T1000 (cell line): ENCODE measurements around the gene FN3K.
A peak's percentile ranks its signal among the peaks of the same experiment; 100 is the strongest.

ENCODE experiments used
- DNase-seq: peaks from one replicate; lab custom pipeline; 2025; ENCODE audit warnings: mixed read lengths; lab: John Stamatoyannopoulos, UW

FN3K gene

DNA sequence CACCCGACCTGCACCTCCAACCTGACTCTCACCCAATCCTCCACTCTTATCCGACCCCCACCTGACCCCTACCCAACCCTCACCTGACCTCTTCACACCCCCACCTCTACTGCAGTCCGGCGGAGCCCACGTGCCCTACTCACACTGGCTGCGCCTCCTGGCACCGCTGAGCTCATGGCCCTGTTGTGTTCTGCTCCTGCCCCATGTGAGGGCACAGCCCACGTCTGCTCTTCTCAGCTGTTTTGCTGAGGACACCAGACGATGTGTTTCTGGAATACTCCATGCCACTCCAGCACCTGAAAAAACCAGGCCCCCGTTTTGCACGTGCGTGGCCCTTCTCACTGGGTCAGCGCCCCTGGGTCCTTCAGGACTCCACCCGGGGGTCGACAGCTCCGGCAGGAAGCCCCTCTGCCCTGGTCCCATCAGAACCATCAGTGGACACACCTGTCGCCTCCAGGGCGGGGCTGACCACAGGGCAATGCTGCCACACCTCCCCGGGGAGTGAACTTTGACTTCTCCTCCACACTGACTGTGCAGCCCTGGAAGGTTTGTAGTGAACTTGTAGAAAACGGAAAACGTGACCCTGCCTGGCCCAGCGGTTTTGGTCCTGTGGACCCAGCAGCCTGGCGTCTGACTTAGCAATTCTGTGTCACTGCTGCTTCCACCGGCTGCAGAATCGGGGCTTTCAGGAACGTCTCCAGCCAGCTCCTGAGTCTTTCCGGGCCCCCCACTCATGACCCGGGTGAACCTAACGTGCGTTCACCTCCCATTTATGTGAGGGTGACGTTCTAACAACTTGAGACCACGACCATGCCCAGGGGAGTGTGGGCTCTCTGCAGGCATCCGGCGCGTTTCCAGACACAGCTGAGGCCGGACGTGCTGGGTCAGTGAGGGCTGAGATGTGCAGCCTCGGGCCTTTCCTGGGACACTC lies 31.2 kb upstream of the FN3K start:
- DNase-seq: no peak

DNA sequence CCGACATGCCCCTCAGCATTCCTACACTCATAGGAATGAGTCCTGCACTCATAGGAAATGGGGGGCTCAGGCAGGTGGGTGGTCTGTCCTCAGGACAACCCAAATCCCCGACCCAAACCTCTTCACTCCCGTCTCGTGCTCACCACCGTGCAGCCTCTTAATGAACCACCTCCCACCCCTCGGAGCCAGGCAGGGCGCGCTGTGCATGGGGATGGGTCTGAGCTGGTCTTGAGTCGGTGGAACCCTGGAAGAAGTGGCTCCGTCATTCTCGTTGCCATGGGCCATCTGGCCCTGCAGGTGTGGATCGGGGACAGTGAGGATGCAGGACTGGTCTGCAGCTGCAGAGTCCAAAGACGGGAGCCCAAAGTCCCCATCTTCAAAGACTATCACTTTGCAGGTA lies 30.5 kb upstream of the FN3K start:
- DNase-seq: no peak

DNA sequence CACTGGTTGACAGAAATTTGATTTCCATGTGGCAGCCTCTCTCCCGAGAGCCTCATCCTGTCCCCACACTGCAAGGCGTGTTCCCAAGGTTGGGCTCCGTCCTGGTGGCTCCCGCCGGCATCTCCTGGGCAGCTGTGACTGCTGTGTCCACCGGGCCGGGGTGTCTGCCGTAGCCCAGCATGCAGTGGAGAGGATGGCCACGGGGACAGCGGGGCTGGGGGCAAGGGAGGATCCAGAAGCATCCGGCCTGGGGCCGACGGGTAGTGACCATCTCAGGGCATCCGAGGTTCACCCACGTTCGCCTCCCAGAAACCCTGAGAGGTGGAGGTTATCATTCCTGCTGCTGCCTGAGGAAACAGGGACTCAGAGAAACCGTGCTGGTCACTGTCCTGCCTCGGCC lies 29.7 kb upstream of the FN3K start:
- DNase-seq: no peak

DNA sequence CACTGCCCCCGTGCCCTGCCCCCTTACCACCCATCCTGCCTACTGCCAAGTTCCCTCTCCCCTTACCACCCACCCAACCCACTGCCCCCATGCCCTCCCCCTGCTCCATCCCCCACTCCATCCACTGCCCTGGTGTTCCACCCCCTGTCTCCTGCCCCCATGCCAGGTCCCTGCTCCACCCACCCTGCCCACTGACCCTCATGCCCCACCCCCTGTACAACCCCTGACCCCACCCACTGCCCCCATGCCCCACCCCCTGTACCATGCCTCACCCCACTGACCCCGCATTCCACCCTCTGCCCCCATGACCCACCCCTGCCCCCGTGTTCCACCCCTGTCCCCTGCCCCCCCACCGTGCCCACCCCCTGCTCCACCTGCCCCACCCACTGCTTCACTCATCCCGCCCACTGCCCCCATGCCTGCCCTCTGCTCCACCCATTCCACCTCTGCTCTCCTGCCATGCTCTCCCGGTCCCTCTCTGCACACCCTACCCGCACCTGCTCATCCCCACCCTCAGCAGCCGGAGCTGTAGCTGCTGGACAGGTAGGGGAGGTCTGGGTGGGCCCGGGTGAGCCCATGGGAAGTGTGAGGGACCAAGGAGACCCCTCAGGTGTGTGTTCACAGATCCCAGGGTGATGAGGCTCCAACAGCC lies 26.3 kb upstream of the FN3K start:
- no peak for DNase-seq

DNA sequence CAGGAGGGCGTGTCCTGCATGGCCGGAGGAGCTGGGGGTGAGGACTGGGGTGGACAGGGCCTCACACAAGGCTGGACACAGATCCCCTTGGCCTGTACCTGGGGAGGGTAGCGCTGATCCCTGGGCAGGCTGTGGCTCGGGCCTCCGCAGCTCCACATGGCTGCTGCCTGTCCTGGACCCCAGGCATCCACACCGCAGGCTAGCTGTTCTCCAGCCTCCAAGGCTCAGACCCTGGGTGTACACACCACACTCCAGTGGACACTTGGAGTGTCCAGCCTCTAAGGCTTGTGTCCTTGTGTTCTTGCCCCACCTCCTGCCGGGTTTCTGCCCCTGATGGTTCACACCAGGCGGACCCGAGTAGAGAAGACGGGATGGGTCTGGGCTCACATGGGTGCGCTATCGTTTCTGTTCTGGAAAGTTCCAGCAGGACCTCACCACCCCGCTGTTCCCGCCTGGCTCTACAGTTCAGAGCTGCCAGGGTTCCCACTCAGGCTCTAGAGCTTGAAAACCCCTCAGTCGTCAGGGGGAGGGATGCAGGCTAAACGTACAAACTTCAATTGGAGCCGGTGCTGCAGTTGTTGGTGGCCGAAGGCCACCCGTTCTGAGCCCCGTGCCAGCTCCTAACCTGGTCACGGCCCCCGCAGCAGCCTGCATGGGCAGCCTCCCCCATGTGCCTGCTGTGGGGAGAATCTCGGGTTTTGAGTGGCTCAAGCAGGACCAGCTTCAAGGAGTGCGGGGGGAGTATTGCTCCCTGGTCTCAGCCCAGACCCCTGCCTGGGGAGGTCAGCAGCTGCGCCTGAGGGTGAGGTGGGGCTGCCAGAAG lies 25.5 kb upstream of the FN3K start:
- DNase-seq: no peak

DNA sequence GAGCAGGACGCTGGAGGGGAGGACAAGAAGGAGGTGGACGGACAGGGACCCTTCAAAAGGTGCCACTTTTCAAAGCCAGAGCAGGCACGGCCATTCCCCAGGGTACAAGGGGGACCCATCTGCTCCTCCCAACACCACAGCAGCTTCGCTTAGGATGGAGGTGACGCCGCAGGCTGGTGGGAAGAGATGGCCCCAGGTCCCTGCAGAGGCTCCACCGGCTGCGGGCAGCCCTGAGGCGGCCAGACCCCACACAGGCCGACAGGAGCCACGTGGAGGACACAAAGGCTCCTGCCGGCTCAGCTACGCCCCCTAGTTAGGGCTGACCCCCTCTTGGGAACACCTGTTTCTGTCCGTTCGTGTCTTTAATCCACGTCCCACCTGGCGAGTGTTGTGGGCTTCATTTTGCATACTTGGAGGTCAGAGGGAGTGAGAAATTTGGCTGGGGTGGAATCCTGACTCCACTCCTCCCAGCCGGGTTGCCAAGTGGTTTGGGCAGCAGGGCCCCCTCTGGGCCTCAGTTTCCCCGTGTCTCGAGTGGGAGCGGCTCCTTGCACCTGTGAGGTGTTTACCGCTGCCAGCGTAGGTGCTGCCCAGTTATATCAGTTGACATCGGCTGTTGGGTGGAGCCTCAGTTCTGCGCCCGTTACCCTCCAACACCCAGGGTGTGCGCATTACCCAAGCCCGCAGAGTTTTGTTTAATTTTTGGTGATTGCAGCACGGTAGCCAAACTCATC lies 24.7 kb upstream of the FN3K start:
- DNase-seq: no peak

DNA sequence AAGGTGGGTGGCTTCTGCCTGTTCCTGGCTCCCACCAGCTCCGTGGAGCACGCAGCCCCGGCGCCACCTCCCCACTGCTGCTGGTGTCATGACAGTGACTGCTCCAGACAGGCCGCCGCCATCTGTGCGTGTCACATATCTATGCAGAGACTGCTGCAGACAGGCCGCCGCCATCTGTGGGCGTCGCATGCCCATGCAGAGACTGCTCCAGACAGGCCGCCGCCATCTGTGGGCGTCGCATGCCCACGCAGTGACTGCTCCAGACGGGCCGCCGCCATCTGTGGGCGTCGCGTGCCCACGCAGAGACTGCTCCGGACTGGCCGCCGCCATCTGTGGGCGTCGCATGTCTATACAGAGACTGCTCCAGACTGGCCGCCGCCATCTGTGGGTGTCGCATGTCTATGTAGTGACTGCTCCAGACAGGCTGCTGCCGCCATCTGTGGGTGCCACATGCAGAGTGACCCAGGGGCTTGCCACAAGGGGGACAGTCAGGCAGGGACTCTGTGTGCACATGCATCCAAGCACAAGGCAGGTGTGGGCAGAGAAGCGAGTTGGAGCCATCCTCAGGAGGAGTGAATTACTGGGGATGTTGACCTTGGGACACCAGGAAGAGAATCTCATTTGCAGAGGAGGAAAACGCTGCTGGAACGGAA lies 22.2 kb upstream of the FN3K start:
- DNase-seq: no peak

DNA sequence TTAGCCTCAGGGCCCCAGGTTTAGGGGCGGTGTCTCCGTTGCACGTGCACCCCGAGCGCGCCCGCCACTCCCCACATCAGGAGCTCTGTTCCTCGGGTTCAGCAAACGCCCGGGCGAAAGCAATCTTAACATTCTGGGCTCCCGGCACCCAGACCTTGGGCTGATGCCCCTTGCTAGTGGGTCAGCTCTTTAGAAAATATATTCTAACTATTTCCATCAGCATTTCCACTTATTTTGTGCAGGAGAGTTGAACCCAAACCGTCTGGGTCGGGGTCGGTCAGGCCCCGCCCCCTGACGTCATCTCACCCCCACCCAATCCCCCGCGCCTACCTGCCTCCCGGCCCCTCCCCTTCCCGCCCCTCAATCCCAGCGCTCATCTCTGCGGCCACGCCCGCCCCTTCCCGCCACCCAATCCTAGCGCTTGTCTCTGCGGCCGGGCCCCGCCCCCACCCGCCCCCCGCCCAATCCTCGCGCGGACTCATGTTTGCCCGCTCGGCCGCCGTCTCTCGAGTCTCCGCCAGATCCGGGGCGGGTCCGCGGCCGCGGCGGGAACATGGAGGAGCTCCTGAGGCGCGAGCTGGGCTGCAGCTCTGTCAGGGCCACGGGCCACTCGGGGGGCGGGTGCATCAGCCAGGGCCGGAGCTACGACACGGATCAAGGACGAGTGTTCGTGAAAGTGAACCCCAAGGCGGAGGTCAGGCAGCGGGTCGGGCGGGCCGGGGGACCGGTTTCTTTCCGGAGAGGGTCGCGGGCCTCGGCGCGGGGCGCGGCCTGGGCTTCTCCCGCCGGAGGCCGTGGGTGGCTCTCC lies 19.0 kb upstream of the FN3K start, which contains the start of gene FN3KRP:
Gene FN3KRP, plus strand, starts transcription at position 504 of the 808 bp plus-strand sequence. Its CDS starts 50 bp downstream, at position 554.
- DNase-seq: peak; percentile 90

DNA sequence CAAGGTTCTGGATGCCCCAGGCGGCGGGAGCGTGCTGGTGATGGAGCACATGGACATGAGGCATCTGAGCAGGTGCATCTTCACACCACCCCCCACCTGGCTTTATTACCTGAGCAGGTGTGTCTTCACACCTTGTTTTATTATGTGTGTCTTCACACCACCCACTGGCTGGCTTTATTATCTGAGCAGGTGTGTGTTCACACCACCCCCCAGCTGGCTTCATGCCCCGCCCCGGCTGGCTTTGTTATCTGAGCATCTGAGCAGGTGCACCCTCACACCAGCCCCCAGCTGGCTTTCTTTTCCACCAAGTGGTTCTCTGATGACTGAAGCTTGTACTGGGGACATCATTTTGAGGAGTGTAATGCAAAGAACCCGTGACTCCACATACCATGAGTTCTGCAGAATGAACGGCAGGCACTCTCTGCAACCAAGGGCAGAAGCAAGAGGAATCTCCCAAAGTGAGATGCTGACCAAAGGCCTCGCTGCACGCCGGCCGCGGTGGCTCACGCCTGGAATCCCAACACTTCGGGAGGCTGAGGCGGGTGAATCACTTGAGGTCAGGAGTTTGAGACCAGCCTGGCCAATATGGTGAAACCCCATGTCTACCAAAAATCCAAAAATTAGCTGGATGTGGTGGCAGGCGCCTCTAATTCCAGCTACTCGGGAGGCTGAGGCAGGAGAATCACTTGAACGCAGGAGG lies 16.3 kb upstream of the FN3K start:
- no peak for DNase-seq

DNA sequence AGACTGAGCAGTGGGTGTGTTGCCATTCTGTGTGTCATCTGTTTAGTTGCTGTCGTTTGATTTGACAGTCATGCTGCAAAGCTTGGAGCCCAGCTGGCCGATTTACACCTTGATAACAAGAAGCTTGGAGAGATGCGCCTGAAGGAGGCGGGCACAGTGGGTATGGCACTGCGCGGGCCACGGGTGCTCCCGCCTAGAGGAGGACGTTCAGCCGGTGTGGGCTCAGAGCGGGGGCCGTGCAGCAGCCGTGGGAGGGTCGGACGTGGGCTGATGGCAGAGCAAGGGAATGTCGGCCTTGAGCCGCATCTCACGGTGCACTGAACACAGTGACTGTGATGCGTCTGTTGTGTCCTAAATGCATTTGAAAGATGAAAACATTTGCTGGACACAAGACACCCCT lies 15.2 kb upstream of the FN3K start:
- DNase-seq: no peak

DNA sequence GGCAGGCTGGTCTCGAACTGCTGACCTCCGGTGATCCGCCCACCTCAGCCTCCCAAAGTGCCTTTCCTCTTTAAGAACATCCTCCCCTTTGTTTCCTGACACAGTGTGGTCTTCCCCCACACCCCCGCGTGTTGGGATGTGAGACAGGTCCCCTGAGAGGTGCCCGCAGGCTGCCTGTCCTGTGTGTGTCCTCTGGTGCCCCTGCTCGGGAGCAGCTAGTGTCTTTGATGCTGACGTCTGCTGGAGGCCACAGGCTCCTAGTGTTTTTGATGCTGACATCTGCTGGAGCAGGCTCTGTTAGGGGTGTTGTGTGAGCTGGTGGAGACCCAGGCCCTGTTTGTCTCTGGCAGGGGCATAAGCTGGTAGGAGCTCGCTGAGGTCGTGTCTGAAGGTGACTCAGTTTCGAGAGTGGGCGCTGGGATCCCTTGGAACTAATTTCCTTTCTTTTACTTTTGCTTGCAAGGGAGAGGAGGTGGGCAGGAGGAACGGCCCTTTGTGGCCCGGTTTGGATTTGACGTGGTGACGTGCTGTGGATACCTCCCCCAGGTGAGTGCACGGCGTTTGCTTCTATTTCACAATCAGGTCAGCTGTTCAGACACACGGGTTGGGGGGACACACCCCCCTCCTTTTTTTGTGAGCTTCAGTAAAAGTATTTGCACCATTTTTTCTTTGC lies 12.9 kb upstream of the FN3K start:
- no peak for DNase-seq

DNA sequence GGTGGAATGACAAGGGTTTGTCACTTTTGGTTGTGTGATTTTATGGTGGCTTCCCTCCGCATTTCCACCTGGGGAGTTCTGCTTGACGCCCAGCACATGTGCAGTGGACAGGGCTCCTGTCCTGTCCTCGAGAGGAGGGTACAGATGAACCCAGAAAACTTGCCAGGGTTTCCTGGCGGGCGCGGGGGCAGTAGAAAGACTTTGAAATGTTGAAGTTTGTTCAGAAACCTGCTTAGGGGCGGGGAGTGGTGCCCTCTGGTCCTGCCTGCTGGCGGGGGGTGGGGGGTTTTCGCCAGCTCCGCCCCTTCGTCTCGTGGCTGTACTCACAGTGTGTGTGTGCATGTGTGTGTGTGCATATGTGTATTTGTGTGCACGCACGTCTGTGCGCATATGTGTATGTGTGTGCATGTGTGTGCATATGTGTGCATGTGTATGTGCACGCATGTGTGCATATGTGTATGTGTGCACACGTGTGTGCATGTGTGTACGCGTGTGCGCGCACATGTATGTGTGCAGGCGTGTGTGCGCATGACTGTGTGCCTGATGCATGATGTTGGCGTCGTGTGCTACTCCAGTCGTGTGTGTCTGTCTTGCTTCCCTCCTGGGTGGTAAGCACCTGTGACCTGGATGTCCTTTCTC lies 12.1 kb upstream of the FN3K start:
- DNase-seq: no peak

DNA sequence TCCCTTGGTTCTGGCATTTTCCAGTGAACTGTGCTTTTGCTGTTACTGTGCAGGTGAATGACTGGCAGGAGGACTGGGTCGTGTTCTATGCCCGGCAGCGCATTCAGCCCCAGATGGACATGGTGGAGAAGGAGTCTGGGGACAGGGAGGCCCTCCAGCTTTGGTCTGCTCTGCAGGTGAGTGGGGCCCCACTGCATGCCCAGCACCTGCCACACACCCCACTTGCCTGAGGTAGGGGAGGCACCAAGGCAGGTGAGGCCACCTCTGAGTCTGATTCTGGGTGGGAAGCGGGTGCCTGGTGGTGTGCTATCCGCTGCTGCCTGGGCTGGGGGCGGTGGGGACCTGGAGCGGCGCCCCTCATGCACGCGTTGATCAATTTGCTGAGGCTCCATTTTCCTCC lies 9.0 kb upstream of the FN3K start:
- DNase-seq: no peak

DNA sequence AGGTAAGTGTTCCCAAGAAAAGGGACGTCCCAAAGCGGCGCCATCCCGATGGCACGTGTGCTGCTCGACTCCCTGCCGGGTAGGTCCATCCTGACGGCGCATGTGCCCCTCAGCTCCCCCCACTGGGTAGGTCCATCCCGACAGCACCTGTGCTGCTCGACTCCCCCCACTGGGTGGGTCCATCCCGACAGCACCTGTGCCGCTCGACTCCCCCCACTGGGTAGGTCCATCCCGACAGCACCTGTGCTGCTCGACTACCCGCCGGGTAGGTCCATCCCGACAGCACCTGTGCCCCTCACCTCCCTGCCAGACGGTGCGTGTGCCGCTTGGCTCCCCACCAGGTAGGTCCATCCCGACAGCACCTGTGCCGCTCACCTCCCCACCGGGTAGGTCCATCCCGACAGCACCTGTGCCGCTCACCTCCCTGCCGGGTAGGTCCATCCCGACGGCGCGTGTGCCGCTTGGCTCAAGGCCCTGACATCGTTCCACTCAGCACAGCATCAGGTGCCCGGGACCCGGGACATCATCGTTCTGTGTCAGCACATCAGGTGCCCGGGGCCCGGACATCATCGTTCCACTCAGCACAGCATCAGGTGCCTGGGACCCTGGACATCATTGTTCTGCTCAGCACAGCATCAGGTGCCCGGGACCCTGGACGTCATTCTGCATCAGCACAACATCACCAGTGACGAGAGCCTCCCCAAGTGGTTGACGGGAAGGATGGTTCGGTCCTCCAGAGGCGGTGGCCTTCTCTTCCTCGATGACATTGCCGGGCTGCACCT lies 5.7 kb upstream of the FN3K start:
- DNase-seq: no peak

DNA sequence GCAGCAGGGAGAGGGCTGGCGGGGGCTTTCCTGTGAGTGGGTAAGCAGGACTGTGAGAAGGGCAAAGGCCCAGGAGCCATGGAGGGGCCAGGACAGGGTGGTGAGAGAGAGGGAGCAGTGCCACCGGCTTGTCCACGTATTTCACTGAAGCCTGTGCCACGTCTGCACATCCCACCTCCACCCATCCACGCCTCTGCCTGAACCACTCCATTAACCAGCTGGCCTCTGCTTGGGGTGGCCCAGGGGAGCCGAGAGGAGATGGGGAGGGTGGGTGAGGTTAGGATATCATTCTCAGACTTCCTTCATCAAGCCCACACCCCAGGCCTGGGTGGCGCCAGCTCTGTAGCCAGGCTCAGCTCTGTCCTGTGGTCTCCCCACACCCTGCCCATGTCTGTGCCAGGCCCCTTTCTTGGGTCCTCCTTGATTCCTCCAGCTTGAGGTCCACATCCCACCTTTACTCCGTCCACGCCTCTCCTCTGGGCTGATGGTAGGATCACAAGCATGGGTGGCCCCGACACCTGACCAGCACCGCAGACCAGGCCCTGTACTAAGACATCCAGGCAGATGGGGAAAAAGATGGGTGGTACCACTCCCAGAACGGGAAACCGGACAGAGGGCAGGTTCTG lies 3.2 kb upstream of the FN3K start:
- no peak for DNase-seq

DNA sequence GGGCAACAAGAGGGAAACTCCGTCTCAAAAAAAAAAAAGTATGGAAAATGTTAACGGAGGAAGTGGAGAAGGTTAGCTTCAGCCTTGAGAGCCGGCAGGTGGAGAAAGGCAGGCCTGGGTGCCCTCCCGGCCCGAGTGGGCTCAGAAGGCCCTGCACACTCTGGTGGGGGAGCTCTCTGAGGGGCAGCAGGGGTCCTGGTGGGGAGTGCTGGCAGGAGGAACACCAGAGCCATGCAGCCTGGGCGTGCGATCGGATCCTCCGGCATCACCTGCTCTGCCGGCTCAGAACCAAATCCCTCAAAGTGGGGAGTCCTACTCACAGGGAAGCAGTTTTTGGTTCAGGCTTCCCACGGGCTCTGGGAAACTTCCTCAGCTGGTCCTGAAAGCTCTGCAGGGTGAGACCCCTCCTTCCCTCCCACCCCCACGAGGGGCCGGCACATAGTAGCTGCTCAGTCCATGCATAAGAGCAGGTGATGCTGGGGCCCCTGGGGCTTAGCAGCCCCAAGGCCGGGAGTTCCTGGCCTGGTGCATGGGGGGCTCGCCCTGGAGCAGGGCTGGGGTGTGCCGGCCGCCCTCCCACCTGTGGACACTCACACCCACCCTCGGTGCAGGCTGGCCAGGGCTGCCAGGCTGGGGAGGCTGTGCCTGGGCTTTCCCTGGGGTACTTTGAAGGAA lies 1.2 kb downstream of the FN3K start:
- no peak for DNase-seq
